ENCODE measurements around the gene PTPRJ. TPM values are rescaled to one million over a fixed set of nuclear protein-coding genes. Genes with fewer than 3 reads are reported as not detected.

PTPRJ gene
- total RNA-seq, 6 experiments from 2014 or later: 15.7 to 20.8 (median 19.2) TPM

DNA sequence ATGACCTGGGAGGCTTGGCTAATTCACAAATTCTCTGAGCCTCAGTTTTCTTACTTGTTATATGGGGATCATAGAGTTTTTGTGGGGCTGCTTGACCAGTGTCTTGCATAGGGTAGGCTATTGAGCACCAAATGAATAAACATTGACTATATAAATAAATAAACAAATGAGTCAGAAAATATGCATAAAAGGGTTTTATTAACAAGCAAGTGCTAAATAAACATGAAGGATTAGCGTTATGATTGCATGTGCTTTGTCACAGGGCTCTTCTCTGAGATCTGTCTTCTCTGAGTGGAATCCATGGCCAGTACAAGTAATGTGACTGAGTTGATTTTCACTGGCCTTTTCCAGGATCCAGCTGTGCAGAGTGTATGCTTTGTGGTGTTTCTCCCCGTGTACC is 236.2 kb downstream of the PTPRJ start, which contains the start of gene OR4B1:
Gene OR4B1, plus strand, starts transcription at position 301 of the 400 bp plus-strand sequence. Its CDS starts 0 bp downstream, at position 301.
- no peaks in the 10 kb centered on the region for H3K9me3 Mint-ChIP-seq

More for the DNA sequence above, 236.2 kb downstream of the PTPRJ start, which contains the start of gene OR4B1:
- TF ChIP-seq, protein P1, sequence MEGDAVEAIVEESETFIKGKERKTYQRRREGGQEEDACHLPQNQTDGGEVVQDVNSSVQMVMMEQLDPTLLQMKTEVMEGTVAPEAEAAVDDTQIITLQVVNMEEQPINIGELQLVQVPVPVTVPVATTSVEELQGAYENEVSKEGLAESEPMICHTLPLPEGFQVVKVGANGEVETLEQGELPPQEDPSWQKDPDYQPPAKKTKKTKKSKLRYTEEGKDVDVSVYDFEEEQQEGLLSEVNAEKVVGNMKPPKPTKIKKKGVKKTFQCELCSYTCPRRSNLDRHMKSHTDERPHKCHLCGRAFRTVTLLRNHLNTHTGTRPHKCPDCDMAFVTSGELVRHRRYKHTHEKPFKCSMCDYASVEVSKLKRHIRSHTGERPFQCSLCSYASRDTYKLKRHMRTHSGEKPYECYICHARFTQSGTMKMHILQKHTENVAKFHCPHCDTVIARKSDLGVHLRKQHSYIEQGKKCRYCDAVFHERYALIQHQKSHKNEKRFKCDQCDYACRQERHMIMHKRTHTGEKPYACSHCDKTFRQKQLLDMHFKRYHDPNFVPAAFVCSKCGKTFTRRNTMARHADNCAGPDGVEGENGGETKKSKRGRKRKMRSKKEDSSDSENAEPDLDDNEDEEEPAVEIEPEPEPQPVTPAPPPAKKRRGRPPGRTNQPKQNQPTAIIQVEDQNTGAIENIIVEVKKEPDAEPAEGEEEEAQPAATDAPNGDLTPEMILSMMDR (IDR thresholded peaks at IDR 0.05): no peak
- no peak for DNase-seq
- H3K36me3 Mint-ChIP-seq (ENCODE audit: low read depth): no peaks in the 10 kb centered on the region
- H3K27me3 Mint-ChIP-seq (ENCODE audit: insufficient read depth): peaks cover 4% of the 10 kb centered on the region
- H3K4me3 Mint-ChIP-seq: no peak within 1 kb of the TSS
- H3K4me1 Mint-ChIP-seq (ENCODE audit: low read depth): no peaks in the 10 kb centered on the region
- H3K27ac Mint-ChIP-seq: no peak within 1 kb of the TSS

Small RNAs within 50 kb of the gene (microRNA-seq; reads per million reads assigned to microRNA genes)
- gene MIR3161: not detected

Other genes starting within 250 kb of the PTPRJ start
- gene FNBP4, start 213.2 kb upstream of the PTPRJ start, total RNA-seq (2021; fragmentation: NEBNext Ultra II Directional; extraction: Animal tissue kit (Norgen Biotek cat#: 25700)): 10 to 100 TPM; 41.4 to 43.6 (median 42.3) TPM
- 10 to 100 TPM; 18.1 to 23.1 (median 20.0) TPM for gene NUP160, start 132.2 kb upstream of the PTPRJ start, total RNA-seq (2021; fragmentation: NEBNext Ultra II Directional; extraction: Animal tissue kit (Norgen Biotek cat#: 25700))
- not detected for gene OR4B1, start 236.3 kb downstream of the PTPRJ start, total RNA-seq (2021; fragmentation: NEBNext Ultra II Directional; extraction: Animal tissue kit (Norgen Biotek cat#: 25700))

All from HFFc6 (cell line).